ENCODE results near the gene MRPS17. TPM values are rescaled to one million over a fixed set of nuclear protein-coding genes. Genes with fewer than 3 reads are reported as not detected.

The MRPS17 gene
- total RNA-seq, 4 donors from 2014 or later = 4.4 to 10.0 (median 7.3) TPM

GRCh38 chr7:55996856-55997500, 45.3 kb downstream of the MRPS17 start:
- no peaks in the 10 kb centered on the region for H3K9me3 ChIP-seq
- H3K27ac ChIP-seq = no peak overlapping the region

GRCh38 chr7:56003749-56004148, 52.1 kb downstream of the MRPS17 start:
- H3K27ac ChIP-seq = no peak overlapping the region
- H3K36me3 ChIP-seq = peaks cover 0 to 12% (median 0%) of the 10 kb centered on the region in 3 donors
- TF ChIP-seq CTCF (IDR thresholded peaks at IDR 0.05) (no peak), POLR2A (IDR thresholded peaks at IDR 0.05) (no peak)
- no peak for DNase-seq
- H3K9me3 ChIP-seq = no peaks in the 10 kb centered on the region
- no peaks in the 10 kb centered on the region for H3K27me3 ChIP-seq
- H3K4me3 ChIP-seq = no peak overlapping the region
- no peaks in the 10 kb centered on the region for H3K4me1 ChIP-seq

More at GRCh38 chr7:55996856-55997500, 45.3 kb downstream of the MRPS17 start:
- Histone ChIP-seq H3K4me1 (no peaks in the 10 kb centered on the region), H3K4me3 (no peak overlapping the region), H3K36me3 (peaks cover 0 to 64% (median 0%) of the 10 kb centered on the region in 3 donors), H3K27me3 (no peaks in the 10 kb centered on the region)
- no peak for TF ChIP-seq POLR2A (IDR thresholded peaks at IDR 0.05)
- no peak for TF ChIP-seq CTCF (IDR thresholded peaks at IDR 0.05)
- DNase-seq = no peak

Other genes starting within 250 kb of the MRPS17 start
- gene SEPTIN14, start 89.1 kb upstream of the MRPS17 start, total RNA-seq = not detected
- 1 to 10 TPM; 2.8 to 8.3 (median 4.9) TPM for gene ZNF713, start 64.4 kb upstream of the MRPS17 start, total RNA-seq
- 10 to 100 TPM; 37.5 to 87.5 (median 54.2) TPM for gene NIPSNAP2, start 12.7 kb downstream of the MRPS17 start, total RNA-seq
- gene PSPH, start 99.6 kb downstream of the MRPS17 start, total RNA-seq = 10 to 100 TPM; 12.3 to 25.6 (median 16.1) TPM
- gene CCT6A, start 99.9 kb downstream of the MRPS17 start, total RNA-seq = 100 to 1,000 TPM in 1 of 4 donors, 10 to 100 TPM in 3; 61.3 to 150 (median 79.5) TPM
- 100 to 1,000 TPM in 3 of 4 donors, 10 to 100 TPM in 1; 71.8 to 155 (median 128) TPM for gene SUMF2, start 112.4 kb downstream of the MRPS17 start, total RNA-seq
- 1 to 10 TPM; 1.1 to 8.3 (median 4.0) TPM for gene PHKG1, start 141.1 kb downstream of the MRPS17 start, total RNA-seq
- gene CHCHD2, start 154.6 kb downstream of the MRPS17 start, total RNA-seq = 100 to 1,000 TPM; 223 to 346 (median 316) TPM
- gene NUPR2, start 164.5 kb downstream of the MRPS17 start, total RNA-seq = not detected

Data from Peyer's patch (tissue), 4 donors.